ENCODE results near the gene TRPV6. TPM values are rescaled to one million over a fixed set of nuclear protein-coding genes. Genes with fewer than 3 reads are reported as not detected.

TRPV6 gene
- polyA plus RNA-seq, 3 donors = 0.44 TPM; not detected in 2

- H3K27me3 Mint-ChIP-seq (ENCODE audit: low read depth in 3 of 3) = peaks cover 0 to 2% (median 0%) of the 10 kb centered on the region in 3 donors
- H3K9ac ChIP-seq (ENCODE audit: insufficient read depth, low read length, poor library complexity, severe bottlenecking) = no peak overlapping the region
- H3K27ac ChIP-seq (ENCODE audit: low read depth in 1 of 2, low read length in 2 of 2) = no peak overlapping the region
- no peak for DNase-seq
- H3K9me3 ChIP-seq (replicated peaks in 1 of 2; ENCODE audit: control insufficient read depth in 1 of 2, insufficient read depth in 1 of 2, low read length in 2 of 2) = no peaks in the 10 kb centered on the region
- H2AFZ ChIP-seq (ENCODE audit: insufficient read depth, low read depth, low read length, poor library complexity, severe bottlenecking) = no peak overlapping the region
- no peaks in the 10 kb centered on the region for H3K9me3 Mint-ChIP-seq
- peaks cover 26 to 58% of the 10 kb centered on the region in 2 donors for H3K36me3 ChIP-seq (replicated peaks in 1 of 2; ENCODE audit: control insufficient read depth in 1 of 2, insufficient read depth in 2 of 2, low read length in 2 of 2)
- H3K4me3 Mint-ChIP-seq = no peak overlapping the region
- peak overlapping the region in 1 of 7 donors; percentile 9 for H3K27ac Mint-ChIP-seq
- H3K27me3 ChIP-seq (ENCODE audit: control insufficient read depth in 2 of 2, insufficient read depth in 2 of 2, low read length in 2 of 2) = no peaks in the 10 kb centered on the region
- no peaks in the 10 kb centered on the region for H3K79me2 ChIP-seq (ENCODE audit: insufficient read depth, low read length)
- H3K4me2 ChIP-seq (replicated peaks; ENCODE audit: extremely low read depth, low read length, poor library complexity, severe bottlenecking) = no peak overlapping the region
- no peak for TF ChIP-seq CTCF (IDR thresholded peaks at IDR 0.05)
- H3K4me1 Mint-ChIP-seq = peaks cover 25% of the 10 kb centered on the region
- H3K4me3 ChIP-seq (replicated peaks in 1 of 3; ENCODE audit: low read depth in 2 of 3, low read length in 3 of 3) = no peak overlapping the region
- intact Hi-C loops (cut with micrococcal nuclease) = no loop called here
- H3K4me1 ChIP-seq (ENCODE audit: control insufficient read depth in 1 of 2, insufficient read depth in 2 of 2, low read length in 2 of 2) = peaks cover 12% of the 10 kb centered on the region in 2 donors
- WGBS (ENCODE audit: insufficient coverage) = 27% methylated on average over 13 of the region's 13 CpGs
- H4K20me1 ChIP-seq (ENCODE audit: insufficient read depth, low read length) = no peaks in the 10 kb centered on the region
- peaks cover 52 to 54% of the 10 kb centered on the region in 2 donors for H3K36me3 Mint-ChIP-seq
Observed at GRCh38 chr7:142865766-142866165, 19.8 kb downstream of the TRPV6 start.

GRCh38 chr7:142864980-142865747, 20.4 kb downstream of the TRPV6 start:
- peaks cover 25% of the 10 kb centered on the region for H3K4me1 Mint-ChIP-seq
- H3K79me2 ChIP-seq (ENCODE audit: insufficient read depth, low read length) = no peaks in the 10 kb centered on the region
- no peak for DNase-seq
- H4K20me1 ChIP-seq (ENCODE audit: insufficient read depth, low read length) = no peaks in the 10 kb centered on the region
- WGBS (ENCODE audit: insufficient coverage) = 44% methylated on average over 7 of the region's 14 CpGs
- no peak for TF ChIP-seq CTCF (IDR thresholded peaks at IDR 0.05)
- no peak overlapping the region for H3K27ac Mint-ChIP-seq
- no peak overlapping the region for H3K4me2 ChIP-seq (replicated peaks; ENCODE audit: extremely low read depth, low read length, poor library complexity, severe bottlenecking)
- no peak overlapping the region for H3K4me3 ChIP-seq (replicated peaks in 1 of 3; ENCODE audit: low read depth in 2 of 3, low read length in 3 of 3)
- no peak overlapping the region for H3K9ac ChIP-seq (ENCODE audit: insufficient read depth, low read length, poor library complexity, severe bottlenecking)
- peaks cover 0 to 2% (median 0%) of the 10 kb centered on the region in 3 donors for H3K27me3 Mint-ChIP-seq (ENCODE audit: low read depth in 3 of 3)
- H3K9me3 Mint-ChIP-seq = no peaks in the 10 kb centered on the region
- H3K36me3 Mint-ChIP-seq = peaks cover 47 to 49% of the 10 kb centered on the region in 2 donors
- no peak overlapping the region for H3K27ac ChIP-seq (ENCODE audit: low read depth in 1 of 2, low read length in 2 of 2)
- intact Hi-C loops (cut with micrococcal nuclease) = no loop called here
- H3K4me3 Mint-ChIP-seq = no peak overlapping the region
- no peaks in the 10 kb centered on the region for H3K27me3 ChIP-seq (ENCODE audit: control insufficient read depth in 2 of 2, insufficient read depth in 2 of 2, low read length in 2 of 2)
- H3K4me1 ChIP-seq (ENCODE audit: control insufficient read depth in 1 of 2, insufficient read depth in 2 of 2, low read length in 2 of 2) = peaks cover 12% of the 10 kb centered on the region in 2 donors
- peaks cover 26 to 52% of the 10 kb centered on the region in 2 donors for H3K36me3 ChIP-seq (replicated peaks in 1 of 2; ENCODE audit: control insufficient read depth in 1 of 2, insufficient read depth in 2 of 2, low read length in 2 of 2)
- no peaks in the 10 kb centered on the region for H3K9me3 ChIP-seq (replicated peaks in 1 of 2; ENCODE audit: control insufficient read depth in 1 of 2, insufficient read depth in 1 of 2, low read length in 2 of 2)
- H2AFZ ChIP-seq (ENCODE audit: insufficient read depth, low read depth, low read length, poor library complexity, severe bottlenecking) = no peak overlapping the region

All from CD14-positive monocyte (primary cell).